Skin of body (tissue), 2 donors: ENCODE measurements around the gene KIAA0232. TPM values are rescaled to one million over a fixed set of nuclear protein-coding genes. Genes with fewer than 3 reads are reported as not detected.
"Not testable (repeated sequence)": the region's sequence is repeated elsewhere in the genome, so short reads cannot be mapped to it uniquely, and the experiment has no call there.

Experiments used
- DNase-seq: peaks from one replicate; lab custom pipeline; 2025; lab: John Stamatoyannopoulos, UW
- total RNA-seq: library from RNA; depleted of rRNA; stranded (reverse); fragments of >200 nt; gene quantifications from one replicate; pipeline ENCODE4 v1.2.3, GENCODE V29; 2014

Gene KIAA0232
- total RNA-seq, 1 donor from 2014 or later, result 26.8 TPM

DNA sequence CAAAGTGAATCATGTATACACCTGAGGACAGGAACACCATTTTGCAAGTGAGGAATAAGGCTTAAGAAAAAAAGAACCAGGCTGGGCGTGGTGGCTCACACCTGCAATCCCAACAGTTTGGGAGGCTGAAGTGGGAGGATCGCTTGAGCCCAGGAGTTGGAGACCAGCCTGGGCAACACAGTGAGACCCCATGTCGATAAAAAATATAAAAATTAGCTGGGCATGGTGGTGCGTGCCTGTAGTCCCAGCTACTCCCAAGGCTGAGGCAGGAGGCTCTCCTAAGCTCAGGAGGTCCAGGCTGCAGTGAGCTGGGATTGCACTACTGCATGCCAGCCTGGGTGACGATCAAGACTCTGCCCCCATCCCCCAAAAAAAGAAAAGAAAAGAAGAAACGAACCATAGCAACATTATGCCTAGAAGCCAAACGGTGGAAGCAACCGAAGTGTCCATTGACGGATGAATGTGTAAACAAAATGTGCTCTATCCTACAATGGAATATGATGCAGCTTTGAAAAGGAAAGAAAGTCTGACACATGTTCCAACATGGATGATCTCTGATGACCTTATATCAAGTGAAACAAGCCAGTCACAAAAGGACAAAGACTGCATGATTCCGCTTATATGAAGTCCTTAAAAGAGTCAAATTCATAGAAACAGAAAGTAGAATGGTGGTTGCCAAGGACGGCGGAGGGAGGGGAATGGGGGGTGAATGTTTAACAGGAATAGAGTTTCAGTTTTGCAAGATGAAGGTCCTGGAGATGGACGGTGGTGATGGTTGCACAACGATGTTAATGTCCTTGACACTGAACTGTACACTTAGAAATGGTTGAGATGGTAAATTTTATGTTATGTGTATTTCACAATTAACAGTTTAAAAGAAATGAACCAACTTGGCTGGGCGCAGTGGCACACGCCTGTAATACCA lies 8.6 kb upstream of the KIAA0232 start:
- no peak for DNase-seq

DNA sequence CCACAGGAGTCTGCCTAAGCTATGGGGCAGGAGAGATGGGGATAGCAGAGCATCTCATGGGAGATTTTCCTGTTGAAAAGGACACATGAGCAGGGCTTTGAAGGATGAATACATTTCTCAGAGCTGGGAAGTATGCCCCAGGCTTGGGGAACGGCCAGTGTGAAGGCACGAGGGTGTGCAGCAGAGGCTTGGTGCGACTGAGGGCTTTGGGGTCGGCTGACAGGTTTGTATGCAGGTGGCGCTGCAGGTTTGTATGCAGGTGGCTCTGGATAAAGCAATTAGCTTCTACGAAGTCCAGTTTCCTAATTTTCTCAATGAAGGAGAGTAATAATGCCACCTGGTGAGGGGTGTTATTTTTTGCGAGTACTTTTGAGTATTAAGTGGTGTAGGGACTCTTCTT lies 6.8 kb upstream of the KIAA0232 start:
- no peak for DNase-seq

DNA sequence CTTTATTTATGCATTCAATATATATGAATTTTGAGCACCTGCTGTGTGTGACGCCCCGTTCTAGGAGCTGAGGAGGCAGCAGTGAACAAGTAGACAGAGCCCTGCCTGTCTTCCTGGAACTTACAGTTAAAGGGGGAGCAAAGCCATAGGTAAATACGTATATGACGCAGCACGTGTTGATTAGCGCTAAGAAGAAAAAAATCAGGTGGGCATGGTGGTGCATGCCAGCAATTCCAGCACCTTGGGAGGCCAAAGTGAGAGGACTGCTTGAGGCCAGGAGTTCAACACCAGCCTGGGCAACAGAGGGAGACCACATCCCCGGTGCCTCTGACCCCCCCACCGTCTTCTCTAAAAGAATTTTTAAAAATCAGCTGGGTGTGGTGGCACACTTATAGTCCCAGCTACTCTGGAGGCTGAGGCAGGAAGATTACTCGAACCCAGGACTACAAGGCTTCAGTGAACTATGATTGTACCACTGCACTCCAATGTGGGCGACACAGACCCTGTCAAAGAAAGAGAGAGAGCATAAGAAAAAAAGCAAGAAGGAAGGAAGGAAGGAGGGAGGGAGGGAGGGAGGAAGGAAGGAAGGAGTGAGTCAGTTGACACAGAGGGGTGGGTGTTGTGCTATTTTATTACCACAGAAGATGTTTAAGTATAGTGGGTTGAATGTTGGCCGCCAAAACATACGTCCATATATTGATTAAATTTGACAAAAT lies 5.4 kb upstream of the KIAA0232 start:
- no peak for DNase-seq

DNA sequence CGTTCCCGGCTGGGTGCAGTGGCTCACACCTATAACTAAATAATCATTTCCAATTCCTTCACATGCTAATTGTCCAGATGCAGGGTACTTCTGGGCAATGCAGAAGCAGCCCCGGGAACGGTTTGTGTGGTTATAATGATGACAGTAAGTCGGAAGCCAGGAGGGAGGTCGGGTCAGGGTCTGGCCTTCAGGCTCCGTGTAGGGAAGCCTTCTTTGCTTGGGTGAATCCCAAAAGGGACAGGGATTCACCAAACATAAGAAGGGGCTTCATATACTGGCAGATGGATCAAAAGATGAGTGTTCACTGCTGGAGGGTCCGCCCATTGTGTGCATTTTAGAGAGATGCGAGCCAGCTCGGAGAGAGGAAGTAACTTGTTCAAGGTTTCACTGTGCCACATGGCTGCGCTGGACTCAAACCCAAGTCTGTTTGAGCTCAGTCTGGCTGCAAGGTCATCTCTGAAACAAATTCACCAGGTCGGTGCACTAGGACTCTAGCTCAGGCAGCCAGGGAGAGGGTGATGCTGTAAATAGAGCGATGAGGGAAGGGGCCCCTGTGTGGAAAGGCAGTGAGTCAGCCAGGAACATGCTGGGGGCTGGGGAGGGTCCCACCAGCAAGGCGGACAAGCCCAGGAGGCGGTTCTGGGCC lies 4.8 kb upstream of the KIAA0232 start:
- no peak for DNase-seq

DNA sequence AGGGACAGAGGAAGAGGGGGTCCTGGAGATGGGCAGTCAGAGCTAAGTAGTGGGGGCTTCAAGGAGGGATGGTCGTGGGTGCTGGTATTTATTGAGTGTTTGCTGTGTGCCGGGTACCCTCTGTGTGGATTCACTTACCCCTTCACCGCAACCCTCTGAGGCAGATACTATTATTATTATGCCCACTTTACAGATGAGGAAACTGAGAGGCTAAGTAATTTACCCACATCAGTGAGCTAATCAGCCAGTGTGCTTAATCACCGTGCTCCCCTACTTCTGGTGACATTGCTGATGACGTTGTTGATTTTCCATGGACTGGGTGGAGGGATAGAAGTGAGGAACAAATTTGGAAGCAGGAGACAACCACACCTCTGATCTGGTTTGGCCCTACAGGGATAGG lies 4.1 kb upstream of the KIAA0232 start:
- DNase-seq, result no peak

- no peak for DNase-seq
Observed at GRCh38 chr4:6779667-6780565, 2.6 kb upstream of the KIAA0232 start.

DNA sequence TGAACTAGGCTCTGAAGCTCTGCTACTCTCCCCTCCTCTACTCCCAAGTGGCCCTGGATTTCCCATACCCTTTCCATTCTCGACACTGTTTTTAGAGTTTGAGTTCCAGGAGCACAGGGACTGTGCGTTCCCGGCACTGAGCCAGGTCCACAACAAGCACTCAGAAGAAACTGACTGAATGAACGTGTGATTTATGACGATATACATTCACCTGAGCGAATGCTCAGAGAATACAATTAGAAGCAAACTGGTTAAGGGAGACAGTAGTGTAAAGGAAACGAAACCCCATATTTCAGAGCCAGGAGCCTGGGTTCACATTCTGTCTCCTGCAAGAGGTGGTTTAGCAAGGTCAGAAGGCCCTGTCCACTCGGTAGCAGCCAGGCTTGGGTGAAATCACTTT lies 1.4 kb upstream of the KIAA0232 start:
- DNase-seq, result no peak

- no peak for DNase-seq
Observed at GRCh38 chr4:6781561-6781960, 966 bp upstream of the KIAA0232 start.

DNA sequence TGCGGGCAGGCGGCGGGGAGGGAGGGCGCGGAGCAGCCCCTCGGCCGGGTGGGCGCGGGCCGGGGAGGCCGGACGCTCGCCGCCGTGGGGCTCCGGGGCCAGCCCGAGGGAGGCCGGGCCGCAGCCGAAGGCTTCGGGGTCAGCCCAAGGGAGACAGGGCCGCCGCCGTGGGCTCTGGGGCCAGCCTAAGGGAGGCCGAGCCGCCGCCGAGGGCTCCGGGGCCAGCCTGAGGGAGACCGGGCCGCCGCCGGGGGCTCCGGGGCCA lies 251 bp downstream of the KIAA0232 start:
- DNase-seq, result no peak

DNA sequence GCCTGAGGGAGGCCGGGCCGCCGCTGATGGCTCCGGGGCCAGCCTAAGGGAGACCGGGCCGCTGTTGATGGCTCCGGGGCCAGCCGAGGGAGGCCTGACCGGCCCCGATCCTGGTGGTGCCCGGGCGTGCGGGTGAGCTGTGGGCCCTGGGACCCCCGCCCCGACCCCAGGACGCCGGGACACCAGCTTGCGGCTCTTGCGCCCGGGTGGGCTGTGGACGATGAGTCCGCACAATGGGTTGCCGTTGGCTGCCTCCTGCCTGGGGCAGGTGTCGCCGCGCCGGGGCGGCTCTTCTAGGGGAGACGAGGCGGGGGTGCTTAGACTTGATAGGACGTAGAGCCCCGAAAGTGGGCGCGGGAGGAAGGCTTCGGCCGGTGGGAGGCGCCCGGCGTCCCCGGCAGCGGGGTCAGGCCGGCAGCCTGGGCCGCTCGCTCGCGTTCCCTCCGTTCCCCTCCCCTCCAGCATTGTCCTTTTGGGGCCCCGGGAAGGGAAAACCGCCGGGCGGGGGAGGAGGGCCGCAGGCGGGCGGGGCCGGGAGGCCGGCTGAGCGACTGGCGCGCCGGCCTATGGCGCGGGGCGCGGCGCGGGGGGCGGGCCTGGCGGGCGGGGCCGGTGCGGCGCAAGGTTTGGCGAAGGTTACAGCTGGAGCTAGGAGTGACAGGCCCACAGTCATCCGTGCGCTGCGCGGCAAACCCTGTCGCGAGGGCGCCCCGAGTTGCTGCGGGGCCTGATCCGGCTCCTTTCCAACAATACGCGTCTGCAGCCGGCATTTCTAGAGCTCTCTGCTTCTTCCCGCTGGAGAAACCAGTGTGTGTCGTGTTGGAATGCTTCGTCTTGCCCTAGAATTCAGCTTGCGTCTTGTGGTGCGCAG lies 819 bp downstream of the KIAA0232 start:
- peak; percentile 83 for DNase-seq

DNA sequence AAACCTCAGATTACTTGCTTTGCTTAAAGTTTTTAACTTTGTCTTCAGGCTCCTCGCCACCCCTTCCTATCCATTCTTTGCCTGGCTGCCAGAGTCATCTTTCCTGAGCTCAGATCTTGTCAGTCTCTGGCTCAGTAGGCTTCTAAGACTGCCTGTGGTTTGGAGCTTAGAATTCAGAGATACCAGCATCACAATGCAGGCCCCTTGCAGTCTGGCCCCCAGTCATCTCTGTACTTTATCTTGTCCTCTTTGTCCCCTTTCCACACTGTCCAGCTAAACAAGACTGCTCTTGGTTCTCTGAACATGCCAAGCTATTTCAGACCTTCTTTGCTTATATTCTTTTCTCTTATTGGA lies 3.0 kb downstream of the KIAA0232 start:
- DNase-seq, result no peak

- DNase-seq, result no peak
Observed at GRCh38 chr4:6788123-6788522, 5.6 kb downstream of the KIAA0232 start.

- DNase-seq, result not testable (repeated sequence)
Observed at GRCh38 chr4:6791245-6791644, 8.7 kb downstream of the KIAA0232 start.

DNA sequence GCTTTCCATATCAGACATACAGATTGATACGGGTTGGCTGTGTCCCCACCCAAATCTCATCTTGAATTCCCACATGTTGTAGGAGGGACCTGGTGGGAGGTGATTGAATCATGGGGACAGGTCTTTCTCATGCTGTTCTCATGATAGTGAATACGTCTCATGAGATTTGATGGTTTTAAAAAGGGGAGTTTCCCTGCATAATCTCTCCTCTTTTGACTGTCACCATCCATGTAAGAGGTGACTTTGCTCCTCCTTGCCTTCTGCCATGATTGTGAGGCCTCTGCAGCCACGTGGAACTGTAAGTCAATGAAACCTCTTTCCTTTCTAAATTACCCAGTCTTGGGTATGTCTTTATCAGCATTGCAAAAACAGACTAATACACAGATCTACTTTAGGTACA lies 9.3 kb downstream of the KIAA0232 start:
- not testable (repeated sequence) for DNase-seq

DNA sequence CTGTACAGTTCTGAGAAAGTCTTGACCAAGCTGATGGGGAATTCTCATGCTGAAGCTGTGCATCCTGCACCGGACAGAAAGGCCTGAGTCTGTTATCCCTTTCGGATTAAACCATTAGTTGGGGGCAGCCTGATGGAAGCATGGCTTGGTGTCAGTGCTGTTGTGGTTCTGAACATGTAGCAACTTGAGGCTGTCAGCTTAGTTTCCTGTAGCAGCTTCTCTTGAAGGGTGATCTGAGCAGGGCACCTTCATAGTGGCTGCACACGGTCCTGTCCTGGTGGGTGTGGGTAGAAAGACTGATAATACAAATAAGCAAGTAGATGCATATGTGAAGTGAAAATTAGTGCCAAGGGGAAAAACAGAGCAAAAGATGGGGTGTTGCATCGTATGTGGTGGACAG lies 11.7 kb downstream of the KIAA0232 start:
- no peak for DNase-seq

- no peak for DNase-seq
Observed at GRCh38 chr4:6795821-6796220, 13.3 kb downstream of the KIAA0232 start.

- not testable (repeated sequence) for DNase-seq
Observed at GRCh38 chr4:6797368-6797767, 14.8 kb downstream of the KIAA0232 start.

- no peak for DNase-seq
Observed at GRCh38 chr4:6799091-6799490, 16.6 kb downstream of the KIAA0232 start.

DNA sequence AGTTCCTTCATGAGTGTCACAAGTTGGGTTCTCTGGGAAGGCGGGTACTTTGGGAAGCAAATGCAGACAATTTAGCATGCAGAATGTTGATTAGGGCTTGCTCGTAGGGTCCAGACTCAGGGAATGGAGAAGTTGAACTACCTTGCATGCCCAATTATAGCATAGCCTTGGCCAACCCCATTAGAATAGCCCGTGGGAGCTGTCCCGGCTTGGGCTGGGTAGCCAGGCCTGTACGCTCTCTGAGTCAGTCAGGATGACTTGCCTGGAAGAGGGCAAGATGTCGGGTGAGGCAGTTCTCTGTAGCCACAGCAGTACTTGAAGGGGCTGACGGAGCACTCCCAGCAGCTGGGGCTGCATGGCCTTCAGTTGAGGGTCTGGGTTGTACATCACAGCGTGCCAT lies 19.5 kb downstream of the KIAA0232 start:
- DNase-seq, result no peak

- no peak for DNase-seq
Observed at GRCh38 chr4:6802626-6803025, 20.1 kb downstream of the KIAA0232 start.

GRCh38 chr4:6803246-6803645 lies 20.7 kb downstream of the KIAA0232 start:
- no peak for DNase-seq
